SU-DHL-6 (cell line): ENCODE data around the gene COG1.
A peak's percentile ranks its signal among the peaks of the same experiment; 100 is the strongest.

Experiments
- EZH2phosphoT487 ChIP-seq: fragments of 200-600 bp; sonication (generic), shearing (Covaris generic); conservative IDR thresholded peaks from 2 replicates; pipeline ENCODE4 v1.6.1; 2018; ENCODE audit warnings: mild to moderate bottlenecking, antibody characterized with exemption, low read length, moderate library complexity, mixed read lengths
- TF ChIP-seq, protein P1 (sequence below): fragments of 200-600 bp; sonication (generic); IDR thresholded peaks from one replicate; pipeline ENCODE4 v1.5.1; 2017; ENCODE audit warnings: antibody characterized with exemption, mild to moderate bottlenecking, low read length, moderate library complexity; ENCODE audit not compliant: insufficient read depth, poor library complexity, severe bottlenecking

DNA sequence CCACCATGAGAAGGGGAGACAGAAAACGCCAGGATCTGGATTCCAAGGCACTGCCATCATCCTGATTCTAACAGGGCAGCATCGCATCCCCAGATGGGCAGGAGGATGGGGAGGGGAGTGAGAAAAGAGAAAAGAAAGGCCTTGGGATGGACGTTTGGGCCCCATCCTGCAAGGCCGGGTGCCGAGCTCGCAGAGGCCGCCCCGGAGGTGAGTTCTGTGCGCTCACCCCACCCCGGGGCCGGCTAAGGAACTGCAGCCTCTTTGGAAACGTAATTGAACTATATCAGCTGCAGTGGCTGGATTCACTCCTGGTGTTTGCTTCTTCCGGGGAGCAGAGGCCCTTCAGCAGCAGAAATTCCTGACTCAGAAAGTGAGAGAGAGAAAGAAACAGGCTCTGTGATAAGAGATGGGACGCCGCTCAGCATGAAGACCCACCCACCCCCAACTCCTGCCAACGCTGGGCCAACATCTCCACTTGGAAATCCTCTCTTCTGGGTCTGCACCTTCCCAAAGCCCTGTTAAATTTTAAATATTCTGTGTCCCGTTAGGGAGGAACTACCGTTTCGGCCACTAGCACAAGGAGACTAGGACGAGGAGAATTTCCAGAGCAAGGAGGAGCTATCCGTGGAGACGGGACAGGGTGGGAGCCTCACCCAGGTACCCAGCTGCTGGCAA, 36.6 kb upstream of the COG1 start:
- TF ChIP-seq, protein P1, sequence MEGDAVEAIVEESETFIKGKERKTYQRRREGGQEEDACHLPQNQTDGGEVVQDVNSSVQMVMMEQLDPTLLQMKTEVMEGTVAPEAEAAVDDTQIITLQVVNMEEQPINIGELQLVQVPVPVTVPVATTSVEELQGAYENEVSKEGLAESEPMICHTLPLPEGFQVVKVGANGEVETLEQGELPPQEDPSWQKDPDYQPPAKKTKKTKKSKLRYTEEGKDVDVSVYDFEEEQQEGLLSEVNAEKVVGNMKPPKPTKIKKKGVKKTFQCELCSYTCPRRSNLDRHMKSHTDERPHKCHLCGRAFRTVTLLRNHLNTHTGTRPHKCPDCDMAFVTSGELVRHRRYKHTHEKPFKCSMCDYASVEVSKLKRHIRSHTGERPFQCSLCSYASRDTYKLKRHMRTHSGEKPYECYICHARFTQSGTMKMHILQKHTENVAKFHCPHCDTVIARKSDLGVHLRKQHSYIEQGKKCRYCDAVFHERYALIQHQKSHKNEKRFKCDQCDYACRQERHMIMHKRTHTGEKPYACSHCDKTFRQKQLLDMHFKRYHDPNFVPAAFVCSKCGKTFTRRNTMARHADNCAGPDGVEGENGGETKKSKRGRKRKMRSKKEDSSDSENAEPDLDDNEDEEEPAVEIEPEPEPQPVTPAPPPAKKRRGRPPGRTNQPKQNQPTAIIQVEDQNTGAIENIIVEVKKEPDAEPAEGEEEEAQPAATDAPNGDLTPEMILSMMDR, result peak; percentile 59
- no peak for TF ChIP-seq EZH2phosphoT487
